Measurements from ENCODE around the gene IGSF22.
A peak's percentile ranks its signal among the peaks of the same experiment; 100 is the strongest.

Gene IGSF22

DNA sequence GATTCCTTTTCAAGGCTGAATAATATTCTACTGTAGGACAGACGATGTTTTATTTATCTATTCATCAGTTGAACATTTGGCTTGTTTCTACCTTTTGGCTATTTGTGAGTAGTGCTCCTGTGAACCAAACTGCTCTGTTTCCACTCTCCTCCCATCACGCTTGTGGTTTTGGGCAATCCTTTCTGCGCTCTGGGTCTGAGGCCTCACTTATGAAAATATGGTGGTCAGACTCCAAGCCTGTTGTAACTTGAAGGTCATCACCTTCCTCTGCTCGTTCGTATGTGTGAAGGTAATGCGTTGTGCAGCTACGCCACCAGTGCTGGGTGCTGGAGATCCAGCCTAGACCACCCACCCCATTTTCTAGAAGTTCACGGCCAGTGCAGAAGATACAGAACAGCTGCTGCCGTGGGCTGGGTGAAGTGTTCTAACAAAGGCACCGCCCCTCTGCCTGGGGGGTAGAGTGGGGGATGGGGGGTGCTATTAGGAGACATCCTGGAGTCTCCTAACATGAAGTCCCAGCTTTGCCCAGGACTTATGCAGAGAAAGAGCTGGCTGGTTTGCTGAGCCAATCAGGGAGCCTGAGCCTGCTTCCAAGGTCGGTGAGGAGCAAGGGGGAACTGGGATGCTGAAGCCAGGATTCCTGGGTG lies 44.6 kb upstream of the IGSF22 start:
- TF ChIP-seq, protein P1, sequence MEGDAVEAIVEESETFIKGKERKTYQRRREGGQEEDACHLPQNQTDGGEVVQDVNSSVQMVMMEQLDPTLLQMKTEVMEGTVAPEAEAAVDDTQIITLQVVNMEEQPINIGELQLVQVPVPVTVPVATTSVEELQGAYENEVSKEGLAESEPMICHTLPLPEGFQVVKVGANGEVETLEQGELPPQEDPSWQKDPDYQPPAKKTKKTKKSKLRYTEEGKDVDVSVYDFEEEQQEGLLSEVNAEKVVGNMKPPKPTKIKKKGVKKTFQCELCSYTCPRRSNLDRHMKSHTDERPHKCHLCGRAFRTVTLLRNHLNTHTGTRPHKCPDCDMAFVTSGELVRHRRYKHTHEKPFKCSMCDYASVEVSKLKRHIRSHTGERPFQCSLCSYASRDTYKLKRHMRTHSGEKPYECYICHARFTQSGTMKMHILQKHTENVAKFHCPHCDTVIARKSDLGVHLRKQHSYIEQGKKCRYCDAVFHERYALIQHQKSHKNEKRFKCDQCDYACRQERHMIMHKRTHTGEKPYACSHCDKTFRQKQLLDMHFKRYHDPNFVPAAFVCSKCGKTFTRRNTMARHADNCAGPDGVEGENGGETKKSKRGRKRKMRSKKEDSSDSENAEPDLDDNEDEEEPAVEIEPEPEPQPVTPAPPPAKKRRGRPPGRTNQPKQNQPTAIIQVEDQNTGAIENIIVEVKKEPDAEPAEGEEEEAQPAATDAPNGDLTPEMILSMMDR (IDR thresholded peaks at IDR 0.05; ENCODE audit: insufficient read depth, low read depth, low read length, missing control alignments), result no peak

DNA sequence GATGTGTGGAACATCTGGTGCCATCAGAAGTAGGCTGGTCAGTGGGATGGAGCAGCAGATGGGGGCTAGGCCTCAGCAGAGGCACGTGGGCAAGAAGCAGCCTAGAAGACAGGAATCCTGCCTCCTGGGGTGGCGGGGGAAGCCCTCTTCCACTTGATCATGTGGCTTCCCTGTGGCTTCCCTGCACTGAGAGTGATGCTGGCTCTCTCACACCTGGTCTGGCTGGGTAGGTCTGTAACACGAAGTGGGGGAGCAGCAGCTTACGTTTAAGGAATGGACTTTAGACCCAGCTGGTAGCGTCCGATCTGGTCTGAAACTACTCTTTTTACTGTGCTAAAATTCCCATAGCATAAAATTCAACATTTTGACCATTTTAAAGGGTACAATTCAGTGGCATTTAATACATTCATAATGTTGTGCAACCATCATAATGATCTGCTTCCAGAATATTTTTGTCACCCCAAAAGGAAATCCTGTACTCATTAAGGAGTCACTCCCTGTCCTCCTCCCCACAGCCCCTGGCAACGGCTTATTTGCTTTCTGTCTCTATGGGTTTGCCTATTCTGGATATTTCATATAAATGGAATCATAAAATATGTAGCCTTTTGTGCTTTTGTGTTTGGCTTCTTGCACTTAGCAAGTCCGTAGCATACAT lies 43.9 kb upstream of the IGSF22 start:
- DNase-seq (ENCODE audit: low read depth), result no peak
- H3K4me3 ChIP-seq (ENCODE audit: low read length), result no peak overlapping the region
- TF ChIP-seq, protein P1 (IDR thresholded peaks at IDR 0.05; ENCODE audit: insufficient read depth, low read depth, low read length, missing control alignments), result no peak

More for the DNA sequence above, 44.6 kb upstream of the IGSF22 start:
- DNase-seq (ENCODE audit: low read depth), result no peak
- no peak overlapping the region for H3K4me3 ChIP-seq (ENCODE audit: low read length)

DNA sequence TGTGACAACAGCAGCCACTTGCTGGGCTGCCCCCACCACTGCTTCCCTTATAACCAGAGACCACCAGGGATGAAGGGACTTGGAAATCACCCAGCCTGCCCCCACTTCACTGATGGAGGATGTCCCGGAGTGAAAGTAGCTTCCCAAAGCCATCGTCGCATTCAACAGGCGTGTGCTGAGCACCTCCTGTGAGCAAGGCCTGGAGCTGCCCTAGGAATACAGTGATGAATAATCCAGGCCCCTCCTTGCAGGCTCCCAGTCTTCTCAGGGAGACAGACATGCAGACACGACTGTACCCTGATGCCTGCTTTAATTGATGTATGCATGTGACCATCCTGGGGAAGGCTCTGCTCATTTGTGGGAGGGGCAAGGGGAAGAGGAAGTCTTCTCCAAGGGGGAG lies 43.0 kb upstream of the IGSF22 start:
- TF ChIP-seq, protein P1 (IDR thresholded peaks at IDR 0.05; ENCODE audit: insufficient read depth, low read depth, low read length, missing control alignments), result no peak
- no peak for DNase-seq (ENCODE audit: low read depth)
- no peak overlapping the region for H3K4me3 ChIP-seq (ENCODE audit: low read length)

DNA sequence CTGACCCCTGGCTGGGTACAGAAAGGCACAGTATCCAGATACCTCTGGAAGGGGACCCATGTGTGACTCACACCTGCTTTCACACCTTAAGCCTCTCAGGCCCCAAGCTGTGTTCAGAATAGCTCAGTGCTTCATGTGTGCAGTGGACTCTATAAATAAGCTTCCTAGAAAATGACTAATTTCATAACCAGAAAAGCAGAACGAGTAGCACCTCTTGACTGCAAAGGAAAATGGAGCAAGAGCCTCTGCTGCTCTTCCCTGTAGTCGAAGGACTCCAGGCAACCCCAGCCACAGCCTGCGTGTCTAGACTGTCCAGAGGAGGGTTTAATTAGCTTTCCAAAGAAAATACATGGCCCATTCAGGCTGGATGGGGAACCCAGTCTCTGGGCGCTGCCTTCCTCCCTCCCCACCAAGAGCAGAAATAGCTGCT lies 42.5 kb upstream of the IGSF22 start:
- TF ChIP-seq, protein P1 (IDR thresholded peaks at IDR 0.05; ENCODE audit: insufficient read depth, low read depth, low read length, missing control alignments), result no peak
- DNase-seq (ENCODE audit: low read depth), result peak; percentile 55

DNA sequence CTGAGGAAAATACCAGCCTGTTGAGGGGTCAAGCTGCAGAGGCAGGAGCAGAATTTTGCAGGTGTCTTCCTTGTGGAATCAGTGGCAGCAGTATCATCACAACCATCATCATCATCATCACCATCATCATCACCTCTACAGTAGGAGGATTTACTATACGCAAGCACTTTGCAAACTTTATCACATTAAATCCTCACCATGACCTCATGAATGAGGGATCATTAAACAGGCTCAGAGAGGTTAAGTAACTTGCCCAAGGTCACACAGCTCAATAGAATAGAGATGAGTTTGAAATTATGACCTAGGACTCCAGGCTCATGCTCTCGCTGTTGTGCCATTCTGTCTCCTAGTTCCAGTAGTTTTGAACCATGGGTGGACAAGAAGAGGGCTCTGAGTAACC lies 40.0 kb upstream of the IGSF22 start:
- TF ChIP-seq, protein P1 (IDR thresholded peaks at IDR 0.05; ENCODE audit: insufficient read depth, low read depth, low read length, missing control alignments), result no peak
- no peak overlapping the region for H3K4me3 ChIP-seq (ENCODE audit: low read length)
- no peak for DNase-seq (ENCODE audit: low read depth)

More for the DNA sequence above, 42.5 kb upstream of the IGSF22 start:
- no peak overlapping the region for H3K4me3 ChIP-seq (ENCODE audit: low read length)

DNA sequence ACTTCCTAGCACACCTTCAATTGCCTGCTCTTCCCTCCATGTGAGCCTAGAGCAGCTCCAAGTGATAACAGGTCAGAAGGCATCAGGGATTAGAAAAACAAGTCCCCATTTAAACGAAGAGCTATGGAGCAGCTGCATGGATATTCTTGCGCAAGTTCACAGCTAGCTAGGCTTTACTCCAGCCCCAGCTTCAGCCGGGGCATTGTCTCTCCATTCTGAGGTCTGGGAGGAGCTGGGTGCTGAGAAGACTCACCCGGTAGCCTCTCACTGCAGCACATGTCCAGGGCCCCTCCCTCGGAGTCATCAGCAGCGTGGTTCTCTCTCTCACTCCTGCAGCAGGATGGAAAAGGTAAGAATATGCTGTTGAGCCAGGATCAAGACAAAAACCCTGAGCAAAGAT lies 39.6 kb upstream of the IGSF22 start:
- no peak overlapping the region for H3K4me3 ChIP-seq (ENCODE audit: low read length)
- DNase-seq (ENCODE audit: low read depth), result peak; percentile 34
- TF ChIP-seq, protein P1 (IDR thresholded peaks at IDR 0.05; ENCODE audit: insufficient read depth, low read depth, low read length, missing control alignments), result no peak

Data from epithelial cell of esophagus (primary cell).